Liver (tissue), 9 donors: ENCODE results near the gene COL4A3. TPM values are rescaled to one million over a fixed set of nuclear protein-coding genes. Genes with fewer than 3 reads are reported as not detected.

Experiments used
- DNase-seq: peaks from one replicate; pipeline ENCODE4 v3.0.0-alpha.2; 2017; ENCODE audit warnings: low spot score
- H3K27ac ChIP-seq, 2 donors: one replicate each; pipeline ENCODE4 v1.7.0; 2013; ENCODE audit warnings: inconsistent platforms in 2 of 2, low read length in 2 of 2, control low read depth in 1 of 2, low read depth in 1 of 2, mild to moderate bottlenecking in 1 of 2
- H3K27me3 ChIP-seq, 4 donors: one replicate each; pipeline versions ENCODE4 v1.6.1 to v1.7.0; 2013; ENCODE audit warnings: low read length in 3 of 4, inconsistent platforms in 1 of 4, mild to moderate bottlenecking in 1 of 4, moderate library complexity in 1 of 4; ENCODE audit not compliant: control insufficient read depth in 4 of 4, insufficient read depth in 4 of 4
- H3K36me3 ChIP-seq, 4 donors: one replicate each; pipeline versions ENCODE4 v1.6.1 to v1.7.0; 2013; ENCODE audit warnings: low read length in 3 of 4, mild to moderate bottlenecking in 3 of 4, low read depth in 1 of 4, moderate library complexity in 1 of 4; ENCODE audit not compliant: control insufficient read depth in 4 of 4, insufficient read depth in 3 of 4
- H3K4me1 ChIP-seq, 4 donors: one replicate each; pipeline versions ENCODE4 v1.6.1 to v1.7.0; 2013; ENCODE audit warnings: low read length in 3 of 4, mild to moderate bottlenecking in 3 of 4, moderate library complexity in 1 of 4; ENCODE audit not compliant: control insufficient read depth in 4 of 4, insufficient read depth in 4 of 4
- H3K4me3 ChIP-seq, 3 donors: one replicate each; pipeline versions ENCODE4 v1.6.1 to v1.7.0; 2013; ENCODE audit warnings: low read length in 3 of 3, control low read depth in 1 of 3, low read depth in 1 of 3, mild to moderate bottlenecking in 1 of 3
- H3K9ac ChIP-seq, 2 donors: one replicate each; pipeline ENCODE4 v1.7.0; 2013; ENCODE audit warnings: low read length in 2 of 2, mild to moderate bottlenecking in 2 of 2, moderate library complexity in 2 of 2, control low read depth in 1 of 2, low read depth in 1 of 2
- H3K9me3 ChIP-seq, 4 donors: one replicate each; pipeline versions ENCODE4 v1.6.1 to v1.7.0; 2013; ENCODE audit warnings: low read length in 3 of 4; ENCODE audit not compliant: control insufficient read depth in 4 of 4
- ATF3 ChIP-seq: IDR thresholded peaks from 2 replicates; pipeline ENCODE4 v1.6.1; 2016; ENCODE audit warnings: antibody characterized with exemption
- CTCF ChIP-seq: fragments of 150-350 bp; IDR thresholded peaks from 2 replicates; pipeline ENCODE4 v1.5.1; 2017; ENCODE audit warnings: improper control_type of control experiment, low read depth, low read length; ENCODE audit not compliant: missing input control
- EGR1 ChIP-seq, 2 donors: IDR thresholded peaks; 2 replicates each; pipeline ENCODE4 v1.6.1; 2016 to 2018; ENCODE audit warnings: antibody characterized with exemption in 2 of 2, low read depth in 2 of 2
- FOXA1 ChIP-seq: IDR thresholded peaks from 2 replicates; pipeline ENCODE4 v1.6.1; 2016; ENCODE audit warnings: antibody characterized with exemption
- FOXA2 ChIP-seq: IDR thresholded peaks from 2 replicates; pipeline ENCODE4 v1.6.1; 2016; ENCODE audit warnings: antibody characterized with exemption
- GABPA ChIP-seq, 2 donors: IDR thresholded peaks in 1 of 2; conservative IDR thresholded peaks in 1 of 2; 2 replicates each; pipeline ENCODE4 v1.6.1; 2016; ENCODE audit warnings: antibody characterized with exemption in 2 of 2, mild to moderate bottlenecking in 1 of 2, moderate library complexity in 1 of 2
- HNF4A ChIP-seq, 2 donors: conservative IDR thresholded peaks; 2 replicates each; pipeline ENCODE4 v1.6.1; 2016; ENCODE audit warnings: antibody characterized with exemption in 2 of 2, mild to moderate bottlenecking in 2 of 2
- HNF4G ChIP-seq: IDR thresholded peaks from 2 replicates; pipeline ENCODE4 v1.6.1; 2016; ENCODE audit warnings: antibody characterized with exemption
- JUND ChIP-seq, 2 donors: IDR thresholded peaks; 2 replicates each; pipeline ENCODE4 v1.6.1; 2016; ENCODE audit warnings: antibody characterized with exemption in 2 of 2
- MAX ChIP-seq: IDR thresholded peaks from 2 replicates; pipeline ENCODE4 v1.6.1; 2016; ENCODE audit warnings: antibody characterized with exemption
- NR2F2 ChIP-seq: IDR thresholded peaks from 2 replicates; pipeline ENCODE4 v1.6.1; 2016; ENCODE audit warnings: antibody characterized with exemption
- RAD21 ChIP-seq, 2 donors: IDR thresholded peaks; 2 replicates each; pipeline ENCODE4 v1.6.1; 2016; ENCODE audit warnings: antibody characterized with exemption in 2 of 2, mild to moderate bottlenecking in 2 of 2
- REST ChIP-seq: IDR thresholded peaks from 2 replicates; pipeline ENCODE4 v1.6.1; 2016; ENCODE audit warnings: antibody characterized with exemption, mild to moderate bottlenecking
- RXRA ChIP-seq, 2 donors: IDR thresholded peaks; 2 replicates each; pipeline ENCODE4 v1.6.1; 2017 to 2018; ENCODE audit warnings: antibody characterized with exemption in 2 of 2, mild to moderate bottlenecking in 1 of 2
- SP1 ChIP-seq: IDR thresholded peaks from 2 replicates; pipeline ENCODE4 v1.6.1; 2018; ENCODE audit warnings: antibody characterized with exemption, mild to moderate bottlenecking
- TAF1 ChIP-seq: conservative IDR thresholded peaks from 2 replicates; pipeline ENCODE4 v1.6.1; 2016; ENCODE audit warnings: antibody characterized with exemption, mild to moderate bottlenecking
- YY1 ChIP-seq: IDR thresholded peaks from 2 replicates; pipeline ENCODE4 v1.6.1; 2016; ENCODE audit warnings: antibody characterized with exemption, mild to moderate bottlenecking
- ZBTB33 ChIP-seq: IDR thresholded peaks from 2 replicates; pipeline ENCODE4 v1.6.1; 2016; ENCODE audit warnings: antibody characterized with exemption
- WGBS: extraction: QIAGEN DNeasy Blood & Tissue Kit; methylation state at CpG from one replicate; pipeline ENCODE4 v1.1.7; 2013; 5-methylcytosine and 5-hydroxymethylcytosine counted together
- polyA plus RNA-seq, 2 donors: library from polyadenylated mRNA; stranded (reverse) in 1 of 2; unstranded in 1 of 2; fragments of 200-250 nt in 1 of 2; fragments of >200 nt in 1 of 2; fragmentation: Nextera tagmentation in 1 of 2; extraction: Ambion mirVana in 1 of 2; gene quantifications; one replicate each; pipeline versions ENCODE4 v1.2.1 to v1.2.3, GENCODE V29; 2013 to 2015
- total RNA-seq, 2 donors: library from RNA; depleted of rRNA; stranded (reverse); fragments of >200 nt; gene quantifications; one replicate each; pipeline ENCODE4 v1.2.3, GENCODE V29; 2014
- donor health status: healthy.
- donor health status: healthy.
- donor health status: healthy.
- donor health status: healthy.
- donor health status: healthy.

Gene COL4A3
- total and polyA plus RNA-seq, 4 donors = 0.05 to 2.3 (median 0.35) TPM

- TF ChIP-seq MAX = no peak
- TF ChIP-seq HNF4A (conservative IDR thresholded peaks at IDR 0.05) = no peak
- TF ChIP-seq YY1 = no peak
- no peak for TF ChIP-seq EGR1 (IDR thresholded peaks at IDR 0.05; ENCODE audit: low read depth in 2 of 2)
- TF ChIP-seq CTCF = no peak
- no peak for TF ChIP-seq RXRA (IDR thresholded peaks at IDR 0.05)
- no peaks in the 10 kb centered on the region for H3K9me3 ChIP-seq
- H3K4me3 ChIP-seq = no peak overlapping the region
- no peaks in the 10 kb centered on the region for H3K4me1 ChIP-seq
- DNase-seq = no peak
- WGBS = 96% methylated on average over 3 of the region's 3 CpGs
- H3K27me3 ChIP-seq = no peaks in the 10 kb centered on the region
- no peak overlapping the region for H3K9ac ChIP-seq
- no peaks in the 10 kb centered on the region for H3K36me3 ChIP-seq
- H3K27ac ChIP-seq = no peak overlapping the region
These were observed 28.1 kb downstream of the COL4A3 start for GRCh38 chr2:227192491-227192890.

- 82% methylated on average over 2 of the region's 2 CpGs for WGBS
These were observed 29.8 kb downstream of the COL4A3 start for GRCh38 chr2:227194219-227194618.

More at GRCh38 chr2:227194219-227194618, 29.8 kb downstream of the COL4A3 start:
- TF ChIP-seq HNF4A (conservative IDR thresholded peaks at IDR 0.05) = no peak
- no peak for TF ChIP-seq CTCF
- no peak for TF ChIP-seq RAD21 (IDR thresholded peaks at IDR 0.05)
- TF ChIP-seq MAX = no peak
- TF ChIP-seq FOXA2 = no peak
- TF ChIP-seq RXRA (IDR thresholded peaks at IDR 0.05) = no peak
- no peak for TF ChIP-seq EGR1 (IDR thresholded peaks at IDR 0.05; ENCODE audit: low read depth in 2 of 2)
- no peak for TF ChIP-seq NR2F2
- TF ChIP-seq FOXA1 = no peak
- TF ChIP-seq SP1 = no peak
- TF ChIP-seq HNF4G = no peak
- no peak for TF ChIP-seq JUND (IDR thresholded peaks at IDR 0.05)
- TF ChIP-seq YY1 = no peak
- no peak for TF ChIP-seq GABPA (IDR thresholded peaks at IDR 0.05 in 1 of 2, conservative IDR thresholded peaks at IDR 0.05 in 1 of 2)
- no peak for TF ChIP-seq ATF3
- TF ChIP-seq ZBTB33 = no peak
- TF ChIP-seq REST = no peak
- TF ChIP-seq TAF1 = no peak
- Histone ChIP-seq H3K36me3 (no peaks in the 10 kb centered on the region), H3K9ac (no peak overlapping the region), H3K27ac (no peak overlapping the region), H3K9me3 (no peaks in the 10 kb centered on the region), H3K27me3 (no peaks in the 10 kb centered on the region), H3K4me1 (no peaks in the 10 kb centered on the region), H3K4me3 (no peak overlapping the region)
- DNase-seq = no peak
